Activated CD8-positive, alpha-beta memory T cell treated with anti-CD3 and anti-CD28 coated beads for 4 hours (primary cell): ENCODE measurements around the gene TARS1.

Experiments
- DNase-seq, 2 donors: peaks; one replicate each; pipeline ENCODE4 v3.0.0-alpha.2; 2020; ENCODE audit warnings: low read depth in 2 of 2

Gene TARS1

DNA sequence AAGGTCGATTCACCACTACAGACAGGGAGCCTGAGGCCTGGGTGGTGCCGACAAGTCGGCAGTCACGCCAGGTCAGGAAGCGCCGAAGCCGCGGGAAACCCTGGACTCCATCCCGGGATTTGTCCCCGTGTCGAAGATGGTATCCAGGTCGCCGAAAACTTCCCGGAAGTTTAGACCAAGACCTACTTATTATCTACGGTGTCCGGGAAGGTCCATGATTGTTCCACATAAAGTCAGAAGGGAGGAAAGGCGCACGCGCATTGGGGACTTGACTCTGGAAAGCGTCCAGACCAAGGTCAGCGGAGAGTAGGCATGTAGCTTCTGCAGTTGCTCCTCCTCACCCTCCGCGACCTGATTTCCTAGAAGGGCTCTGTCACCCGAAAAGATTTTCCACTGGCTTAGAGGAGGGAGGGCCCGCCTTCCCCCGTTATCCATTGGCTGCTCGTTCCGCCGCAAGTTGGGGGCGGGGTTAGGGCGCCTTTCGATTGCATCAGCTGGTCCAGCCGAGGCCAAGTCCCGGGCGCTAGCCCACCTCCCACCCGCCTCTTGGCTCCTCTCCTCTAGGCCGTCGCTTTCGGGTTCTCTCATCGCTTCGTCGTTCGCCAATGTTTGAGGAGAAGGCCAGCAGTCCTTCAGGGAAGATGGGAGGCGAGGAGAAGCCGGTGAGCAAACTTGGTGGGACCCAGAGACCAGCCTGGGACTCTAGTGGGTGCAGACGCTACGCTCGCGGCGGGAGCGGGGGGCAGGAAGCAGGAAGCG lies at the start of gene TARS1:
Gene TARS1, plus strand, starts transcription at position 484 of the 759 bp plus-strand sequence. Its CDS starts 122 bp downstream, at position 606.
- DNase-seq: peak; percentile 92

DNA sequence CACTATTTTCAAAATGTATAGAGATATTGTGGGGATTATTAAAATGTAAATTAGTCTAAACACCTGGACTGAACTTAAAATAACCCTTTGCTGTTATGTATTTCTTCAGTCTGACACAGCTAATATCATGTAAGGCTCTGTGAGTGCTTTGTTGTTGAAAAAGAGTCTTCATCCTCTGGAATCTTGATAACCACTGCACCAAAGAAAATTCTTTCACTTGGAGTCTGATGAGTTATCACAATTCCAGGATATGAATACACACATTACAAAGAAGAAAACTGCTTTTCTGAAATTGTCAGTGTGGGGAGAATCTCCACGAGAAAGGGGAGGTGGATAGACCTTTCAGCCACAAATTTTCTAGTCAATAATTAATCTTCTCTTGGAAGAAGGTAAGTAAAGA lies 42.3 kb upstream of the TARS1 start:
- DNase-seq: no peak

DNA sequence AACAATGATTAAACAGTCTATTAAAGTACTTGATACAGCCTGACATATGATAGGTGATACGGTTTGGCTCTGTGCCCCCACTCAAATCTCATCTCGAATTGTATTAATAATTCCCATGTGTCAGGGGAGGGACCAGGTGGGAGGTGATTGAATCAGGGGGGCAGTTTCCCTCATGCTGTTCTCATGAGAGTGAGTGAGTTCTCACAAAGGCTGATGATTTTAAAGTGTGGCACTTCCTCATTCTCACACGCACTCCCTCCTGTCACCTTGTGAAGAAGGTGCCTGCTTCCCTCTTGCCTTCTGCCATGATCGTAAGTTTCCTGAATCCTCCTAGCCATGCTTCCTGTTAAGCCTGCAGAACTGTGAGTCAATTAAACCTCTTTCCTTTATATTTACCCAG lies 40.1 kb upstream of the TARS1 start:
- no peak for DNase-seq

DNA sequence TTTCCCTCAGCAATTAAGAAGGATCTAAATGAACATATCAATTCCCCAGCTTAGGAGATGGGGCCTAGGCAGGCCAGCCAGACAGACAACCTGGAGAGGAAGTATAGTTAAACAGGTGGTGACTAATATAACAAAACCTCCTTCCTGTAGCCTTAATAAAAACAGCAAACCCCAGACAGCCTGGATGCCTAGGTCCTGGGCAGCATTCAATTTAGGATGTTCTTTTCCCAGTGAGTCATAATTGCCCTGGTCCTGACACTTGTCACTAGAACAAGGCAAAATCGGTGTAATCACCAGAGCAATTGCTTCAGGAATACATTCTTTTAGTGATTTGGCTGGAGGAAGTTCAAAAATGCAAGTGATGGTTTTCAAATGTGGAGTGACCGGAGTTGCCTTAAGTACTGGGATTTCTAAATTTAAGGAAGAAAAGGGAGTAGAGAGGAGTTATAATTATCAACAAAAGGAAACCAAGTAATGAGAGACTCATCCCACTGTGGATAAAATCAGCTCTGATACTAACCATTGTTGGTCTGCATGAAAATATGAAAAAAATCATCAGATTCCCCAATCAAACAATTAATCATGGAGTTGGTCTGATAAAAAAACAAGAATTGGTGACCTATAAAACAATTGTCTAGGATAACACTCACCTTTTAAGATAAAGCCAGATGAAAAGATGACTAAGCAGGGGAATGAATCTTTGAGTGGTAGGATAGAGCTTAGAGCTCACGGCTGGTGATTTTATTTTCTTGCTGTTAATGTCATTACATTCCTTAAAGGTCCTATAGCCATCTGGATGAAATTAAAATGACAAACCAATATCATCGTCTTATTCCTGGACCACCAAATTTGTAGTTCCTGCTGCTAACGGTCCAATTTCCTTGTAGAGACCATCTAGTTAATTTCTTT lies 39.0 kb upstream of the TARS1 start:
- DNase-seq: no peak

DNA sequence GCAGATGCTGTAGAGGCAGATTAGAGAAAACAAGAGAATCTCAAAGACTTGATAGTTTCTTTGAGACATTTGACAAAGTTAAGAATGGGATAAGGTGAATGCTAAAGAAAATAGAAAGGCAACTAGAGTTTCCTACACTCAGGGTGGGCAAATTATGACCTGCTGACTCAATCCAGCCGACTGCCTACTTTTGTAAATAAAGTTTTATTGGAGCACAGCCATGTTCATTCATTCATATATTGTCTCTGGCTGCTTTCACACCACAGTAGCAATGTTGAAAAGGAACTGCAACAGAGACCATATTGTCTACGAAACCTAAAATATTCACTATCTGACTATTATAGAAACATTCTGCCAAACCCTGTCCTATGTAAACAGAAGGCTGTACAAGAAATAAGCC lies 37.6 kb upstream of the TARS1 start:
- DNase-seq: no peak

DNA sequence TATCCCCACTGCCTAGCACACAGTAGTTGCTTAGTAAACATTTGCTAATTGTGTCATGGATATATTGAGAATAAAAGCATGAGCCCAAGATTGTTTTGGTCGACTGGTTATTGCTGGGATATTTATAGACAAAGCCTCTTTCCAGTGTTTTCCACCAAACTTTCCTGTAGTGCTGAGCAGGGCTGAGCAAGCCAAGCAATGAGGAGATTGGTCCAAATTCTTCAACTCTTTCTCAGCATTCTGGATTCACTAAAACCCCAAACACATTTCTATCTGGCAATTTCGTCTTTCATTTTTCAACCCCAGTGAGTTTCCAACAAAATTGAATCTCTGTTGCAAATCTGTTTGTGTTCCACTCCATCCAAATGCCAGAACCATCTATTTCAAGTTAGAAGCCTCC lies 31.9 kb upstream of the TARS1 start:
- DNase-seq: no peak

DNA sequence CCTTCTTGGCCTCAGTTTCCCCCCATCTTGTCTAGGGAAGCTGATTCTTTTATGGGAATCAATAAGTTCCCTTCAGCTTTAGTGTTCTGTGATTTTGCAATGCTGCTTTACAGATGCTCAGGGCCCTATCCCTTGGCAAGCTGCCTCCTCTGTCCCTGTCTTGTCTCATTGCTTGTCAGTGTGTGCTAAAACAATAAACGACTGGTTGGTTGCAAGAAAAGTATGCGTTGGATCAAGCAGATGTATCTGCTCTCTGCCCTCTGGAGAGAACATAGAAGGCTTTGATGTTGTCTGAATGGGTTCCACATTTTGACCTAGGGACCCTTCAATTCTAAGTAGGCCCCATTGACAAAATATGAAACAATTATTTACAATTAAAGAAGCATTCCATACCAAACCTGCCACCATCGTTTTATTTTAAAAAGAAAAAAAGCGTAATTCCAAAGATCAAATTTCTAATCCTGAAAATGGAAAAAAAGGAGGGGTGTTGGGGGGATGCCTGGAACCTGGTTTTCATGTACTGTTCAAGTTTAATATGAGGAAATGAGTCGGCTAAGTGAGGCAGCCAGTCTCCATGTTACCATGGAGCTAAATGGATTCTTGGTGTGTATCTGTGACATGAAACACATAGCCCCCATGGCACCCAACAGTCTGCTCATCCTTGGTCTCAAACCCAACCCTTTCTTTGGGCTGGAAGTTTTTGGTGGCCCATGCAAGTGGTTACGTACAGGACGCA lies 31.2 kb upstream of the TARS1 start:
- no peak for DNase-seq

DNA sequence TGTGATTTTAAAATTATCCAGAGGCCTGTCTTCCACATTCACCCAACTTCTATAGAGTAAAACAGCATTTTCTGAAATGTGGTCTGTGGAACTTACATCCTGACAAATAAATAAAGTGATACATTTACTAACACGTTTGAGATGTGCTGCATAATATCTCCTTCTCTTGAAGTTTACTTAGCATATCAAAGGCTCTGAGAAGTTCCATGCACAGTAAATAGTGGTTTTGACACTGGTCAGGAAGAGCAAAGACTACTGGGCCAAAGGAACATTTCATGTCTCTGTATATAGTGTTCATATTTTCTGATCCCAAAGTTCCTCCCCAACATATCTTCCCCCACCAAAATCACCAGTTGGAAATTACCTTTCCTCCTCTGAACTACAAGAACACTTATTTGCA lies 30.5 kb upstream of the TARS1 start:
- no peak for DNase-seq

DNA sequence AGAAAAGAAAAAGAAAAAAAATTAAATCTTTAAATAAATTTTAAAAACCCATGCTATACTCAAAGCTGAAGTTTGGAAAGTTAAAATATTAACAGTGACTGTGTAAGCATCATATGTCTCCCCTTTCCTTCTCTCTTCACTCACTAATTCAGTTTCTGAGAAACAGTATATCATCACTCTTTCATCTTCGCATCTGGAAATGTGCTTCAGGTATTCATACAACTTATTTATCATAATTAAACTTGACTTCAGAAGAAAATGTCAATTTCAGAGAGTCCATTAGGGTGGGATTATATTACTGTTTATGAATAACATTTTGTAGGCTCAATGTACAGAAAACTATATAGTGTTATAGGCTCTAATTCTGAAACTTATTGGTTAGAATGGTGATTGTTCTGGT lies 29.3 kb upstream of the TARS1 start:
- no peak for DNase-seq

DNA sequence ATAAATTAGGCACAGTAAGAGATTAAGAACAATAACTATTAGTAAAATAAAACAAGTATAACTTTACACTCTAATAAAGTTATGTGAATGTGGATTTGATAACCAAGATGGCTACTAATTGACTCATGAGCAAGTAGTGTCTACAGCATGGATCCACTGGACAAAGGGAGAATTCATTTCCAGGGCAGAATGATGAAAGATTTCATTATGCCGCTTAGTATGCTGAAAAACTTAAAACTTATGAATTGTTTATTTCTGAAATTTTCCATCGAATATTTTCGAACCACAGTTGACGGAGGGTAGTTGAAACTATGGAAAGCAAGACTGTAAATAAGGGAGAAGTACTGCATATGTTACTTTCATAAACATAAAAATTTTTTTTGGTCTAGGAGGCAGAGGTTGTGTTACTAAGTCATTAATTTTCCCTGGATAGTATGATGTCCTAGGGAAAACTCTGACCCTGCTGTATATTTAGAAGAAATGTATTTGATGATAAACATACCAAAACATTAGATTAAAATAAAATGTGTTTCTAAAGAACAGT lies 24.9 kb upstream of the TARS1 start:
- DNase-seq: no peak

DNA sequence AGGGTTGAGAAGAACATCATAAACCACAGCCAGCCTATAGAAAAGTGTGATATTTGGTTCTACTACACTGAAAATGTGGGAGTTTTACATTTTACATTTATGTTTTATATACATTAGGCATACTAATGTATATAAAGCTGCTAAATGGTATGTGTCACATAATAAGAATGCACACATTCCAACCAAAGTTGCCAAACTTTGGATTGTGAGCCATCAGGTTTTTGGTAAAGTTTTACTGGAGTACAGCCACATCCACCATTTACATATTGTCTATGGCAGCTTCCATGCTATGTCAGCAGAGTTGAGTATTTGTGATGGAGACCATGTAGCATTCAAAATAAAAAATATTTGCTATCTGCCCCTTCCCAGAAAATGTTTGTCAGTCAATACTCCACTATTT lies 23.1 kb upstream of the TARS1 start:
- no peak for DNase-seq

DNA sequence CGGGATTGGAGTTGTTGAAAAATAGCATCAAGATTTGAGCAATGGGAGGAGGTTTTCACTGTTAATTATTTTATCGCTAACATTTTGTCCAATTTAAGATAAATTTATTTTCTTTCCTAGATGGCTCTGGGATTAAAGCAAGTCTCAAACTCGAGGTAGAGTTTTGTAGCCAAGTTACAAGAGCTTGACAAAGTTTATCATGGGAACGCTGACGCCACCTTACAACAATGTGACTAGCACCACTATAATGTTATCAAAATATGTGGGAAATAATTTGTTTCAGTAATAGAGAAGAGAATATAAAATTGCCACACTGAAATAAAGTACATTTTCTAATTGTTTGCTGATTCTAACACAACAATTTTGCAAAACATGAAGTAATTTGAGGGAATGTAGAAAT lies 19.8 kb upstream of the TARS1 start:
- DNase-seq: no peak

DNA sequence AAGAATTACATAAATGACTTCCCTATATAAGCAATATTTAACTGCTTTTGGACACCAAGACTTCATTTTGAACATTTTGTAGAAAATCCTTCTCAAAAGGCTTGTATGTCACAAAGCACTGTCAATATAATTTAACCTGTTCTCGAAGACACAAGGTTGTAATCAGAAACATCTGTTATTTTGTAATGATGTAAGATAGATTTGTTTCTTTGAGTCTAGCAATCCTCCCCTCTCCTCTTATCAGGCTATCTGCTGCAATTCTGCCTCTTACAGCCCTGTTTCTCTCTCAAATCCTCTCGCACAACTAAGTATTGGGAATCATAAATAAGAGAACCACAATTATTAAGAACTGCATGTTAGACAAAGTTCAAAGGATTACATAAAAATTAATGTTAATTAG lies 18.6 kb upstream of the TARS1 start:
- DNase-seq: no peak

DNA sequence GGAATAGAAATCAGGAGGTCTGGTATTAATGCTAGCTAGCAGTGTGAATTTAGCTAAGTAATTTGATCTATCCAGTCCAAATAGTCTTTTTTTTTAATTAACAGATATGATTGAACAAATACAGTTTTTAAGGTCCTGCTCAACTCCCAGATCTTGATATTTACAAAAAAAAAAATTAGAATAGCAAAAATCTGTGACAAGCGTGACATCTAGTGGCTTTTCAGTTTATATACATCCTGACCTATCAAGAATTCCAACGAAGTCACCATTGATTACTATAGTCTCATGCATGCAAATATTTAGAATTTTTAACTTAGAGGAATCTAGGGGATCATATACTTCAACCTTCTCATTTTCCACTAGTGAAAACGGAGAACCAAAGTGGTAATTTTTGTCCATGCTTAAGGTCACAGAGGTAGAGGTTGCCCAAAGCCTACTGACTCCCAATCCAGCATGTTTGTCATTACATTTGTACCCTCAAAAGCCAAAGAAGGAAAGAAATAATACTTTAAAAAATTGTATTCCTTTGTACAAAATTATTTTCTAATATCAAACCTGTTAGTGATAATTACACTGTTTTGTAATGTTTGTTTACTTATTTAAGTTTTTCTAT lies 17.6 kb upstream of the TARS1 start:
- no peak for DNase-seq

DNA sequence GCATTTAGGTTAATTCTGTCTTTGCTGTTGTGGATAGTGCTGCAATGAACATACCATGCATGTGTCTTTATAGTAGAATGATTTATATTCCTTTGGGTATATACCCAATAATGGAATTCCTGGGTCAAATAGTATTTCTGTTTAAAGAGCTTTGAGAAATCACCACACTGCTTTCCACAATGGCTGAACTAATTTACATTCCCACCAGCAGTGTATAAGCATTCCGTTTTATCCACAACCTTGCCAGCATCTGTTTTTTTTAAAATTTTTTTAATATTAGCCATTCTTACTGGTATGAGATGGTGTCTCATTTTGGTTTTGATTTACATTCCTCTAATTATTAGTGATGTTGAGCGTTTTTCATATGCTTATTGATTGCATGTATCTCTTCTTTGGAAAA lies 15.5 kb upstream of the TARS1 start:
- DNase-seq: no peak

DNA sequence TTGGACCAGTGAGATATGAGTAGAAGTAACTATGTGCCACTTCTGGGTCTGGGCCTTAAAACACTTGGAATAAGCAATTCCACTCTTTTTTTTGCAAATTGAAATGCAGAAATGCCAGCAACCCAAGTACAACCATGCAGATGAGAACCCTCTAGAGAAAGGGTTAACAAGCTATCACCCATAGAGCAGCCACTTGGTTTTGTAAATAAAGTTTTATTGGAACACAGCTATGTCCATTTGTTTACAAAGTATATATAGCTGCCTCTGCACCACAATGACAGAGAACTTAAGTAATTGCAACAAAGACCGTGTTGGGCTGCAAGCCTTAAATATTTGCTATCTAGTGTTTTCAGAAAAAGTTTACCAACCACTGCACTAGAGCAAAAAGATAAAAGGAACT lies 9.8 kb upstream of the TARS1 start:
- DNase-seq: no peak

DNA sequence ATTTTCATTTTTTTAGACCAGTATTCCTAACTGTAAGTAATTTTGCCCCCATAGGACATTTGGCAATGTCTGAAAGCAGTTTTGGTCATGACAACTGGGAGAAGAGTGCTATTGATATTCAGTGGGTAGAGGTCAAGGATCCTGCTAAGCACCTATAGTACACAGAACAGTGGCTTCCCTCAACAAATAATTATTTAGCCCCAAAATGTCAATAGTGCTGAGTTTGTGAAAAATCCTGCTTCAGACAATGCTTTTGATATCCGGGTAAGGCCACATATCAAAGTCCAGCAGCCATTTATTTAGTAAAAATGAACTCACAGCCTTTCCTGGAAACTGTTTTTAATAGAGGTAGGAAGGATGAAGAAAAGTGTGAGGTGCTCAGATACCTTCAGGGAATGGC lies 8.1 kb upstream of the TARS1 start:
- no peak for DNase-seq

DNA sequence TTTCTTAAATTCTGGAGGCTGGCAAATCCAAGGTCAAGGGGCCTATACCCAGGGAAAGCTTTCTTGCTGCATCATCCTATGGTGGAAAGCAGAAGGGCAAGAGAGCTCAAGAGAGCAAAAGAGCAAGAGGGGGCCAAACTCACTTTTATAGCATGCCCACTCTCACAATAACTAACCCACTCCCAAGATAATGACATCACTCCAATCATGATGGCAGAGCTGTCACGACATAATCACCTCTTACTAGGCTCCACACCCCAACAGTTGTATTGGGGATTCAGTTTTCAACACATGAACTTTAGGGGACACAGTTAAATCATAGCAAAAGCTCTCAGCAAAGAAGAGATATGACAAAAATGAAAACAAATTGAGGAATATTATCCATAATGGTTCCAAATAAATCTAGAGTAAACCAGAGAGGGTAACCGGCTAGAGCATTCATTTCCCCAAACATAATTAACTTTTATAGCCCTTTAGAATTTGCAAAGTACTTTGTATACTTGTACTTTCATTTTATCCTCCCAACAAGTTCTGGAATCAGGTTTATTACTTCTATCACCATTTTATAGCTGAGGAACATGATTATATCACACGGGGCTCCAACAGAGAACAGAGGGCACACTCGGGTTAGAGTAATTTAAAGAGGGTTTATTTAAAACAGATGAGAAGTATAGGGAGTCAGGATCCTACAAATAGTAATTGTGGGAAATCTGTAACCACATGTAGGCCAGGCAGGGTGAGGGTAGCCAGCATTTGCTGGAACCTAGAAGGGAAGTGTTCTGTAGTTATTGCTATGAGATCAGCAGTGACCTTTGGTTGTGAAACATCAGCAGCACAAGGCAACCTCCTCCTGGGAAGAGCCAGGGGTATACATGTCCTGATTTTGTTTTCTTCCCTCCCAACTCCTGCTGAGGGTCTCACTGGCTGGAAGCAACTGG lies 7.2 kb upstream of the TARS1 start:
- DNase-seq: no peak

DNA sequence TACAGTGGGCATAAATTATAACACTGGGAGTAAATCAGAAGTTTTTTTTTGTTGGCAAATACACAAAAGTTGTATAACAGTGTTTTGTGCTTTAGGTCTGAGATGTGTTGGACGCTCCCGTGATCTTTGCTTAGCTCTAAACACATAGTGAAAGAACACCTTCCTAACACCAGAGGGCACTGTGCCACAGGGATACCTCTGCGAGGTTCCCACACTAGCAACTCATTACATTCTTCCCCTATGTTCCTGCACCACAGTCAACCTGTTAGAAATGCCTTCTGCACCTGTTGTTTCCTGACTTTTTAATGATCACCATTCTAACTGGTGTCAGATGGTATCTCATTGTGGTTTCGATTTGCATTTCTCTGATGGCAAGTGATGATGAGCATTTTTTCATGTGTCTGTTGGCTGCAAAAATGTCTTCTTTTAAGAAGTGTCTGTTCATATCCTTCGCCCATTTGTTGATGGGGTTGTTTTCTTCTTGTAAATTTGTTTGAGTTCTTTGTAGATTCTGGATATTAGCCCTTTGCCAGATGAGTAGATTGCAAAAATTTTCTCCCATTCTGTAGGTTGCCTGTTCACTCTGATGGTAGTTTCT lies 4.8 kb upstream of the TARS1 start:
- DNase-seq: peak; percentile 37 to 41

DNA sequence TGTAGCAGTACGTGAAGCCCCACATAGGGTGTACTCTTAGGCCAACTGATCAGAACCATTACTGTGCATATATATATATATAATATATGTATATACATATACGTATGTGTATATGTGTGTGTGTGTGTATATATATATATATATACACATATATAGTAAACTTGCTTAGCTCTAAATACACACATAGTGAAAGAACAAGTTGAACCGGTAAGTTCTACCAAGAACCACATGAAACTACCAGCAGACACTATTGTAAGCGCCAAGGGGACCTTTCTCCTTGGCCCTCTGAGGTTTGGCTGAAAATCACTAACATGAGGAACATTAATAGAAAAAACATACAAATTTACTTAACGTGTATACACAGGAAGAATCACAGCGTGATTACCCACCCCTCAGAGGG lies 1.8 kb upstream of the TARS1 start:
- no peak for DNase-seq
